Uterus (tissue), 2 donors: ENCODE results near the gene PGM3.
"Not testable (repeated sequence)": the region's sequence is repeated elsewhere in the genome, so short reads cannot be mapped to it uniquely, and the experiment has no call there.

Experiments
- POLR2A ChIP-seq, 2 donors: fragments of 450-650 bp; IDR thresholded peaks; one replicate each; pipeline ENCODE4 v1.6.1; 2016; ENCODE audit warnings: antibody characterized with exemption in 2 of 2, mild to moderate bottlenecking in 1 of 2, moderate library complexity in 1 of 2
- TF ChIP-seq, protein P1 (sequence below), 4 experiments: fragments of 200-600 bp in 2 of 4; fragments of 450-650 bp in 2 of 4; sonication (generic) in 2 of 4; IDR thresholded peaks; one replicate each; pipeline ENCODE4 v1.5.1; 2016 to 2019; ENCODE audit warnings: antibody characterized with exemption in 4 of 4, mild to moderate bottlenecking in 2 of 4, moderate library complexity in 1 of 4

DNA sequence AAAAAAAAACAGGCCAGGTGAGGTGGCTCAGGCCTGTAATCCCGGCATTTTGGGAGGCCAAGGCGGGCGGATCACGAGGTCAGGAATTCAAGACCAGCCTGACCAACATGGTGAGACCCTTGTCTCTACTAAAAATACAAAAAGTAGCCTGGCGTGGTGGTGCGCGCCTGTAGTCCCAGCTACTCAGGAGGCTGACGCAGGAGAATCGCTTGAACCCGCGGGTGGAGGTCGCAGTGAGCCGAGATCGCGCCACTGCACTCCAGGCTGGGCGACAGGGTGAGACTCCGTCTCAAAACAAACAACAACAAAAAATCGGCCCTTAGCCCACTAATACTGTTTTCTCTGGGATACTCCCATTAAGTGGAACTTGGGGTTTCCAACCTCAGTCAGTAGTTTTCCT lies 1.1 kb downstream of the PGM3 start:
- TF ChIP-seq, protein P1, sequence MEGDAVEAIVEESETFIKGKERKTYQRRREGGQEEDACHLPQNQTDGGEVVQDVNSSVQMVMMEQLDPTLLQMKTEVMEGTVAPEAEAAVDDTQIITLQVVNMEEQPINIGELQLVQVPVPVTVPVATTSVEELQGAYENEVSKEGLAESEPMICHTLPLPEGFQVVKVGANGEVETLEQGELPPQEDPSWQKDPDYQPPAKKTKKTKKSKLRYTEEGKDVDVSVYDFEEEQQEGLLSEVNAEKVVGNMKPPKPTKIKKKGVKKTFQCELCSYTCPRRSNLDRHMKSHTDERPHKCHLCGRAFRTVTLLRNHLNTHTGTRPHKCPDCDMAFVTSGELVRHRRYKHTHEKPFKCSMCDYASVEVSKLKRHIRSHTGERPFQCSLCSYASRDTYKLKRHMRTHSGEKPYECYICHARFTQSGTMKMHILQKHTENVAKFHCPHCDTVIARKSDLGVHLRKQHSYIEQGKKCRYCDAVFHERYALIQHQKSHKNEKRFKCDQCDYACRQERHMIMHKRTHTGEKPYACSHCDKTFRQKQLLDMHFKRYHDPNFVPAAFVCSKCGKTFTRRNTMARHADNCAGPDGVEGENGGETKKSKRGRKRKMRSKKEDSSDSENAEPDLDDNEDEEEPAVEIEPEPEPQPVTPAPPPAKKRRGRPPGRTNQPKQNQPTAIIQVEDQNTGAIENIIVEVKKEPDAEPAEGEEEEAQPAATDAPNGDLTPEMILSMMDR (IDR thresholded peaks at IDR 0.05) = not testable (repeated sequence)
- TF ChIP-seq POLR2A (IDR thresholded peaks at IDR 0.05) = not testable (repeated sequence)
